SHP77 treated with DMSO at 0.1 percent for 48 hours (cell line): ENCODE measurements around the gene ZNF765.
A peak's percentile ranks its signal among the peaks of the same experiment; 100 is the strongest.
"Not testable (repeated sequence)": the region's sequence is repeated elsewhere in the genome, so short reads cannot be mapped to it uniquely, and the experiment has no call there.

Source experiments
- DNase-seq: peaks from one replicate; lab custom pipeline; 2025; lab: John Stamatoyannopoulos, UW

Gene ZNF765

GRCh38 chr19:53422551-53422950 lies 27.6 kb downstream of the ZNF765 start:
- no peak for DNase-seq

GRCh38 chr19:53423074-53423473 lies 28.1 kb downstream of the ZNF765 start:
- DNase-seq: not testable (repeated sequence)

- not testable (repeated sequence) for DNase-seq
Observed at GRCh38 chr19:53423680-53424079, 28.7 kb downstream of the ZNF765 start.

GRCh38 chr19:53424968-53425597 lies 30.1 kb downstream of the ZNF765 start:
- peak; percentile 5 for DNase-seq

GRCh38 chr19:53431399-53432087 lies 36.6 kb downstream of the ZNF765 start, which contains the start of gene ZNF761:
TSS of gene ZNF761 (plus strand) at chr19:53431984. CDS start at chr19:53447269, 15,285 bp downstream.
- DNase-seq: peak; percentile 85

- DNase-seq: no peak
Observed at GRCh38 chr19:53432088-53432661, 37.2 kb downstream of the ZNF765 start.

GRCh38 chr19:53443809-53444208 lies 48.9 kb downstream of the ZNF765 start:
- not testable (repeated sequence) for DNase-seq

GRCh38 chr19:53447196-53447595 lies 52.2 kb downstream of the ZNF765 start:
- DNase-seq: not testable (repeated sequence)

GRCh38 chr19:53455828-53456227 lies 60.9 kb downstream of the ZNF765 start:
- no peak for DNase-seq

- not testable (repeated sequence) for DNase-seq
Observed at GRCh38 chr19:53460131-53460721, 65.3 kb downstream of the ZNF765 start.

GRCh38 chr19:53461866-53462265 lies 66.9 kb downstream of the ZNF765 start:
- no peak for DNase-seq

GRCh38 chr19:53462861-53463260 lies 67.9 kb downstream of the ZNF765 start:
- no peak for DNase-seq

GRCh38 chr19:53463263-53463662 lies 68.3 kb downstream of the ZNF765 start:
- no peak for DNase-seq

- no peak for DNase-seq
Observed at GRCh38 chr19:53466726-53467484, 72.0 kb downstream of the ZNF765 start.

GRCh38 chr19:53467485-53468262 lies 72.7 kb downstream of the ZNF765 start, which contains the start of gene ZNF813:
TSS of gene ZNF813 (plus strand) at chr19:53467733. CDS start at chr19:53483823, 16,090 bp downstream.
- no peak for DNase-seq

GRCh38 chr19:53468628-53469027 lies 73.7 kb downstream of the ZNF765 start:
- not testable (repeated sequence) for DNase-seq

- DNase-seq: no peak
Observed at GRCh38 chr19:53471916-53472315, 77.0 kb downstream of the ZNF765 start.

- not testable (repeated sequence) for DNase-seq
Observed at GRCh38 chr19:53474832-53475231, 79.9 kb downstream of the ZNF765 start.

GRCh38 chr19:53475470-53475869 lies 80.5 kb downstream of the ZNF765 start:
- DNase-seq: not testable (repeated sequence)
